WTC11 (cell line): Measurements from ENCODE around the gene ISL2.

Source experiments
- AFF4 ChIP-seq: sonication (generic); formaldehyde crosslinking; IDR thresholded peaks from 2 replicates; pipeline ENCODE4 v1.8.1; 2023; ENCODE audit warnings: mild to moderate bottlenecking, missing genetic modification reagents, borderline replicate concordance
- CREB1 ChIP-seq: sonication (generic); formaldehyde crosslinking; IDR thresholded peaks from 2 replicates; pipeline ENCODE4 v1.8.0; 2023; ENCODE audit warnings: mild to moderate bottlenecking, missing genetic modification reagents
- CTCF ChIP-seq: fragments of 200-600 bp; IDR thresholded peaks from 2 replicates; pipeline ENCODE4 v1.8.0; 2022; ENCODE audit warnings: antibody characterized with exemption
- FOXK1 ChIP-seq: sonication (generic); formaldehyde crosslinking; IDR thresholded peaks from 2 replicates; pipeline ENCODE4 v1.8.0; 2022; ENCODE audit warnings: mild to moderate bottlenecking, moderate library complexity, missing genetic modification reagents
- IRF2 ChIP-seq: sonication (generic); formaldehyde crosslinking; IDR thresholded peaks from 2 replicates; pipeline ENCODE4 v1.8.0; 2022; ENCODE audit warnings: low read depth, missing genetic modification reagents, borderline replicate concordance
- JUN ChIP-seq: sonication (generic); formaldehyde crosslinking; IDR thresholded peaks from 2 replicates; pipeline ENCODE4 v1.8.0; 2023; ENCODE audit warnings: mild to moderate bottlenecking, missing genetic modification reagents
- KAT7 ChIP-seq: sonication (generic); formaldehyde crosslinking; IDR thresholded peaks from 2 replicates; pipeline ENCODE4 v1.8.1; 2023; ENCODE audit warnings: missing genetic modification reagents, mild to moderate bottlenecking, borderline replicate concordance
- MAX ChIP-seq: sonication (generic); formaldehyde crosslinking; IDR thresholded peaks from 2 replicates; pipeline ENCODE4 v1.8.0; 2022; ENCODE audit warnings: mild to moderate bottlenecking, missing genetic modification reagents
- MXD4 ChIP-seq: fragments of 250-450 bp; sonication (Bioruptor Pico); IDR thresholded peaks from 2 replicates; pipeline ENCODE4 v1.8.0; 2021; ENCODE audit warnings: mild to moderate bottlenecking, moderate library complexity, borderline replicate concordance
- NFE2L1 ChIP-seq: sonication (generic); formaldehyde crosslinking; IDR thresholded peaks from 2 replicates; pipeline ENCODE4 v1.8.1; 2023; ENCODE audit warnings: missing genetic modification reagents
- SMAD4 ChIP-seq: sonication (generic); formaldehyde crosslinking; IDR thresholded peaks from 2 replicates; pipeline ENCODE4 v1.8.0; 2022; ENCODE audit warnings: mild to moderate bottlenecking, missing genetic modification reagents
- TEAD4 ChIP-seq: sonication (generic); formaldehyde crosslinking; IDR thresholded peaks from 2 replicates; pipeline ENCODE4 v1.8.0; 2022; ENCODE audit warnings: mild to moderate bottlenecking, missing genetic modification reagents
- ZBTB43 ChIP-seq: sonication (generic); formaldehyde crosslinking; IDR thresholded peaks from 2 replicates; pipeline ENCODE4 v1.8.1; 2023; ENCODE audit warnings: mild to moderate bottlenecking, missing genetic modification reagents

GRCh38 chr15:76311100-76311953 lies 25.2 kb upstream of the ISL2 start, which contains the start of gene ETFA:
- TF ChIP-seq CTCF (no peak), NFE2L1 (CRISPR knock-in tag) (peak; percentile 89; the same call in 1 of the 2 replicates), IRF2 (no peak), MXD4 (CRISPR knock-in tag) (no peak), MAX (CRISPR knock-in tag) (peak; percentile 96), SMAD4 (CRISPR knock-in tag) (no peak), KAT7 (no peak), ZBTB43 (CRISPR knock-in tag) (peak; percentile 81), CREB1 (CRISPR knock-in tag) (peak; percentile 73; the same call in 1 of the 2 replicates), AFF4 (CRISPR knock-in tag) (0 out of 2 replicates have a peak, but pooled peaks have one; percentile 76), JUN (CRISPR knock-in tag) (no peak), TEAD4 (CRISPR knock-in tag) (peak; percentile 53; the same call in 1 of the 2 replicates), FOXK1 (peak; percentile 68; the same call in 1 of the 2 replicates)
